K562 (cell line): ENCODE results near the gene RRH. TPM values are rescaled to one million over a fixed set of nuclear protein-coding genes. Genes with fewer than 3 reads are reported as not detected.

Experiments used
- BRF1 ChIP-seq: IDR thresholded peaks from 3 replicates; pipeline ENCODE4 v1.6.1; 2011; ENCODE audit warnings: borderline replicate concordance, mild to moderate bottlenecking; ENCODE audit not compliant: insufficient read length; ENCODE audit errors: extremely low read depth
- CBX3 ChIP-seq, 2 experiments: IDR thresholded peaks; 1 replicate in 1 of 2; 2 replicates in 1 of 2; pipeline ENCODE4 v1.6.1; 2012; ENCODE audit warnings: inconsistent platforms in 2 of 2, low read length in 2 of 2, borderline replicate concordance in 1 of 2, control low read depth in 1 of 2
- CREB1 ChIP-seq, 2 experiments: sonication (generic) in 1 of 2; formaldehyde crosslinking in 1 of 2; IDR thresholded peaks; 2 replicates each; pipeline versions ENCODE4 v1.6.1 to v1.8.0; 2012 to 2022; ENCODE audit warnings: inconsistent platforms in 1 of 2, mild to moderate bottlenecking in 1 of 2, missing genetic modification reagents in 1 of 2, moderate library complexity in 1 of 2
- CTCF ChIP-seq, 3 experiments: IDR thresholded peaks in 2 of 3; conservative IDR thresholded peaks in 1 of 3; 2 replicates each; pipeline ENCODE4 v1.5.1; 2011 to 2012; ENCODE audit warnings: low read length in 3 of 3, mild to moderate bottlenecking in 3 of 3, control low read depth in 2 of 3, improper control_type of control experiment in 1 of 3, inconsistent platforms in 1 of 3, low read depth in 1 of 3, mixed read lengths in 1 of 3, moderate library complexity in 1 of 3; ENCODE audit not compliant: insufficient read depth in 2 of 3
- DDX20 ChIP-seq: fragments of 450-650 bp; IDR thresholded peaks from 2 replicates; pipeline ENCODE4 v1.6.1; 2016; ENCODE audit warnings: missing genetic modification characterization, low read depth, mild to moderate bottlenecking, missing compliant biosample characterization, moderate library complexity
- ELF1 ChIP-seq: fragments of 200-800 bp; sonication (Bioruptor generic); IDR thresholded peaks from 2 replicates; pipeline ENCODE4 v1.6.1; 2016; ENCODE audit warnings: missing genetic modification characterization, missing compliant biosample characterization
- ELF2 ChIP-seq: fragments of 250-450 bp; sonication (Bioruptor Pico); IDR thresholded peaks from 2 replicates; pipeline ENCODE4 v1.5.0; 2021; ENCODE audit warnings: mild to moderate bottlenecking
- ETV6 ChIP-seq, 3 experiments: fragments of 150-350 bp in 1 of 3; sonication (generic) in 1 of 3; formaldehyde crosslinking in 1 of 3; IDR thresholded peaks; 2 replicates each; pipeline versions ENCODE4 v1.6.1 to v1.8.0; 2014 to 2022; ENCODE audit warnings: borderline replicate concordance in 2 of 3, low read depth in 2 of 3, antibody characterized with exemption in 1 of 3, low read length in 1 of 3, mild to moderate bottlenecking in 1 of 3, missing genetic modification reagents in 1 of 3
- FOS ChIP-seq: IDR thresholded peaks from 3 replicates; pipeline ENCODE4 v1.6.1; 2011; ENCODE audit not compliant: insufficient read length; ENCODE audit errors: extremely low read depth
- FOXJ2 ChIP-seq: fragments of 200-800 bp; sonication (Bioruptor generic); IDR thresholded peaks from 2 replicates; pipeline ENCODE4 v1.6.1; 2016; ENCODE audit warnings: missing genetic modification characterization, missing compliant biosample characterization
- GATAD2B ChIP-seq: fragments of 450-650 bp; IDR thresholded peaks from 2 replicates; pipeline ENCODE4 v1.6.1; 2017; ENCODE audit warnings: mild to moderate bottlenecking, borderline replicate concordance
- HDGF ChIP-seq: fragments of 450-650 bp; IDR thresholded peaks from 2 replicates; pipeline ENCODE4 v1.6.1; 2016
- HNRNPLL ChIP-seq: fragments of 200-400 bp; formaldehyde crosslinking; IDR thresholded peaks from 2 replicates; pipeline ENCODE4 v1.6.1; 2017; ENCODE audit warnings: low read length, low read depth, mild to moderate bottlenecking; ENCODE audit not compliant: poor library complexity, severe bottlenecking
- KLF16 ChIP-seq: IDR thresholded peaks from 2 replicates; pipeline ENCODE4 v1.6.1; 2016; ENCODE audit warnings: antibody characterized with exemption
- MEIS2 ChIP-seq: fragments of 450-650 bp; IDR thresholded peaks from 2 replicates; pipeline ENCODE4 v1.6.1; 2014; ENCODE audit warnings: mild to moderate bottlenecking; ENCODE audit not compliant: partially characterized antibody
- NFRKB ChIP-seq: fragments of 450-650 bp; IDR thresholded peaks from 2 replicates; pipeline ENCODE4 v1.6.1; 2016; ENCODE audit warnings: low read depth
- PCBP2 ChIP-seq: fragments of 200-400 bp; formaldehyde crosslinking; IDR thresholded peaks from 2 replicates; pipeline ENCODE4 v1.6.1; 2018; ENCODE audit warnings: low read length, low read depth, mild to moderate bottlenecking, moderate library complexity; ENCODE audit not compliant: poor library complexity, severe bottlenecking
- POLR2AphosphoS2 ChIP-seq: IDR thresholded peaks from 2 replicates; pipeline ENCODE4 v1.6.1; 2012; ENCODE audit warnings: low read length, improper control_type of control experiment
- SMARCA5 ChIP-seq: fragments of 450-650 bp; IDR thresholded peaks from 2 replicates; pipeline ENCODE4 v1.6.1; 2016
- SMARCC2 ChIP-seq: fragments of 450-650 bp; IDR thresholded peaks from 2 replicates; pipeline ENCODE4 v1.6.1; 2017; ENCODE audit warnings: antibody characterized with exemption, moderate library complexity, mild to moderate bottlenecking, low read depth
- SPI1 ChIP-seq: IDR thresholded peaks from 2 replicates; pipeline ENCODE4 v1.6.1; 2011; ENCODE audit warnings: low read depth, low read length, control low read depth, borderline replicate concordance
- TRIM25 ChIP-seq: fragments of 450-650 bp; IDR thresholded peaks from 2 replicates; pipeline ENCODE4 v1.7.0; 2016; ENCODE audit warnings: borderline replicate concordance
- XRCC4 ChIP-seq: IDR thresholded peaks from one replicate; pipeline ENCODE4 v1.6.1; 2011; ENCODE audit not compliant: insufficient read depth, insufficient read length; ENCODE audit errors: extremely low read depth
- ZBTB17 ChIP-seq: fragments of 450-650 bp; formaldehyde crosslinking; IDR thresholded peaks from 2 replicates; pipeline ENCODE4 v1.4.0; 2020; ENCODE audit warnings: mild to moderate bottlenecking
- ZNF347 ChIP-seq: fragments of 450-650 bp; formaldehyde crosslinking; IDR thresholded peaks from 2 replicates; pipeline ENCODE4 v1.4.0; 2020; ENCODE audit warnings: low read depth, mild to moderate bottlenecking, moderate library complexity
- ZNF583 ChIP-seq: fragments of 250-450 bp; sonication (Bioruptor Pico); IDR thresholded peaks from 2 replicates; pipeline ENCODE4 v1.4.0; 2020
- ZSCAN29 ChIP-seq: fragments of 450-650 bp; IDR thresholded peaks from 2 replicates; pipeline ENCODE4 v1.6.1; 2017
- polyA plus RNA-seq, 8 experiments: library from polyadenylated mRNA; depleted of rRNA in 4 of 8; stranded (reverse) in 5 of 8; unstranded in 3 of 8; fragments of >200 nt; fragmentation: Nextera tagmentation in 2 of 8; fragmentation: Illumina TruSeq in 1 of 8; extraction: Ambion mirVana in 2 of 8; extraction: Trizol in 1 of 8; gene quantifications; 2 replicates each; pipeline versions ENCODE4 v1.2.1 to v1.2.3, GENCODE V29; 2011 to 2014; ENCODE audit warnings: inconsistent platforms in 1 of 8, missing spikeins in 1 of 8
- total RNA-seq, 7 experiments: library from RNA; depleted of rRNA in 6 of 7; stranded (reverse); fragments of >200 nt in 6 of 7; fragmentation: Illumina TruSeq in 2 of 7; extraction: Trizol in 2 of 7; gene quantifications; 2 replicates each; pipeline versions ENCODE4 v1.2.1 to v1.2.3, GENCODE V29; 2011 to 2021; ENCODE audit warnings: low replicate concordance in 1 of 7

The RRH gene
- total and polyA plus RNA-seq, 9 of the 15 experiments (the other 6 are each of a cell fraction or from before 2014, with no cell fraction given): 0.04 to 0.31 (median 0.12) TPM; not detected in 3

DNA sequence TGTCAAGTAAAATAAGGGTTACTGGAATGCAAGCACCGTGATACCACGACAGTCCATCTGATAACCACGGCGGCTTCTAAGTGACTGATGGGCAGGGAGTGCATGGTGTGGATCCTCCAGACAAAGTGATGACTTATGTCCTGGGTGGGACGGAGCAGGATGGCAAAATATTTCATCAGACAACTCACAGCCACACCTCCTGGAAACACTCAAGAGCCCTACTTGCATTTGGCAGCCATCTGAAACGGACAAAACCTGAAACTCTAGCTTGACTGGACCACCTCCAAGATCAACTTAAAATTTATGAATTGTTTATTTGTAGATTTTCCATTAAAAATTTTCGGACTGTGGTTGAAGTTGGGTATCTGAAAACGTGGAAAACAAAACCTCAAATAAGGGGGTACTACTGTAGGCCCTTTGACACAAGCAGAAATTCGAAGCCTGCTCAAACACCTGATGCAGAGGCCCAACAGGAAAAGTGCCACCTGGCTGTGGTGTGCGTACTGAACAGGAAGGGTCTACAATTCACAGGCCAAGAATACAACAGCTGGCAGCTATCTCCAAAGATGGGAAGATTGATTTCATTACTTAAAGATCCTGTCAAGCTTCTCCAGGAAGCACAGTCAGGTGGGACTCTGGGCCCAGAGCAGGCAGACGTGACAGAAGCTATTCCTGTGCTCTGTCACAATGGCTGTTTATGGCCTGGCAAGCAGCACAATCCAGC lies 46.2 kb downstream of the RRH start (continued):
- TF ChIP-seq CTCF (IDR thresholded peaks at IDR 0.05 in 2 of 3, conservative IDR thresholded peaks at IDR 0.05 in 1 of 3; ENCODE audit: insufficient read depth in 2 of 3, low read depth in 1 of 3, low read length in 3 of 3) (no peak), HDGF (no peak), NFRKB (peak; percentile 53; the same call in 1 of the 2 replicates), MEIS2 (peak; percentile 92), FOXJ2 (0 out of 2 replicates have a peak, but pooled peaks have one; percentile 25), ELF2 (CRISPR knock-in tag) (peak; percentile 69; the same call in 1 of the 2 replicates), HNRNPLL (no peak), SMARCC2 (no peak), ZNF583 (CRISPR knock-in tag) (peak; percentile 8; the same call in 1 of the 2 replicates), XRCC4 (no peak), TRIM25 (no peak), KLF16 (no peak), BRF1 (no peak), PCBP2 (no peak), SPI1 (no peak), ZSCAN29 (no peak), ZNF347 (no peak), ZBTB17 (CRISPR knock-in tag) (0 out of 2 replicates have a peak, but pooled peaks have one; percentile 11), ELF1 (tag) (no peak), DDX20 (tag) (0 out of 2 replicates have a peak, but pooled peaks have one; percentile 46), ETV6 (IDR thresholded peaks at IDR 0.05; ENCODE audit: borderline replicate concordance in 1 of 2, low read depth in 2 of 2, low read length in 1 of 2) (no peak), ETV6 (CRISPR knock-in tag; IDR thresholded peaks at IDR 0.05; ENCODE audit: borderline replicate concordance) (no peak), FOS (no peak), CREB1 (IDR thresholded peaks at IDR 0.05) (no peak), CREB1 (CRISPR knock-in tag; IDR thresholded peaks at IDR 0.05) (no peak), GATAD2B (no peak), SMARCA5 (no peak), CBX3 (IDR thresholded peaks at IDR 0.05; ENCODE audit: borderline replicate concordance in 1 of 2, low read length in 2 of 2) (no peak), POLR2AphosphoS2 (no peak)
